IMR-90 (cell line): Measurements from ENCODE around the gene PSMD14. TPM values are rescaled to one million over a fixed set of nuclear protein-coding genes. Genes with fewer than 3 reads are reported as not detected.

Source experiments
- ATAC-seq: fragments of 200-7000 bp; cut with Tn5 transposase; 2 replicates; pipeline ENCODE4 v1.9.1; 2020; ENCODE audit warnings: low read depth, mild to moderate bottlenecking, moderate library complexity
- BruUV-seq: library from RNA; stranded (reverse); fragments of 400-500 nt; replicated peaks from 2 replicates; lab custom pipeline; 2021; lab: Mats Ljungman, UMichigan
- CTCF ChIA-PET: fragments of 300-600 bp; formaldehyde crosslinking; extraction: SDS; loops from one replicate; lab custom pipeline; 2021; ENCODE audit warnings: antibody characterized with exemption; lab: Yijun Ruan, JAX
- POLR2A ChIA-PET: fragments of 300-600 bp; sonication (Branson Sonifier 250); formaldehyde crosslinking; loops from one replicate; lab custom pipeline; 2022; ENCODE audit warnings: antibody characterized with exemption; ENCODE audit not compliant: unreplicated experiment; lab: Charles Lee
- DNase-seq: peaks from one replicate; pipeline ENCODE4 v3.0.0; 2013
- H2AFZ ChIP-seq: replicated peaks from 2 replicates; pipeline ENCODE3; 2013; ENCODE audit warnings: low read length, mild to moderate bottlenecking; ENCODE audit not compliant: poor library complexity
- H2AK5ac ChIP-seq: 2 replicates; pipeline ENCODE4 v1.6.1; 2013; ENCODE audit warnings: low read depth, low read length, inconsistent platforms
- H2AK9ac ChIP-seq: replicated peaks from 2 replicates; pipeline ENCODE3; 2013; ENCODE audit warnings: mild to moderate bottlenecking, low read depth, low read length, moderate library complexity; ENCODE audit not compliant: poor library complexity
- H2BK120ac ChIP-seq: 2 replicates; pipeline ENCODE4 v1.6.1; 2013; ENCODE audit warnings: low read depth, low read length, inconsistent platforms
- H2BK15ac ChIP-seq: 3 replicates; pipeline ENCODE4 v1.6.1; 2013; ENCODE audit warnings: low read depth, low read length, inconsistent platforms
- H2BK20ac ChIP-seq: 2 replicates; pipeline ENCODE4 v1.6.1; 2013; ENCODE audit warnings: low read depth, mild to moderate bottlenecking, inconsistent platforms, low read length, moderate library complexity
- H2BK5ac ChIP-seq: 2 replicates; pipeline ENCODE4 v1.6.1; 2013; ENCODE audit warnings: mild to moderate bottlenecking, low read depth, low read length, inconsistent platforms; ENCODE audit not compliant: poor library complexity, severe bottlenecking
- H3K14ac ChIP-seq: replicated peaks from 2 replicates; pipeline ENCODE4 v1.6.1; 2013; ENCODE audit warnings: low read depth, low read length, inconsistent platforms
- H3K18ac ChIP-seq: 2 replicates; pipeline ENCODE4 v1.6.1; 2013; ENCODE audit warnings: low read depth, low read length, control low read depth
- H3K23ac ChIP-seq: 2 replicates; pipeline ENCODE4 v1.6.1; 2013; ENCODE audit warnings: low read depth, low read length, inconsistent platforms
- H3K27ac ChIP-seq: 2 replicates; pipeline ENCODE4 v1.5.1; 2013; ENCODE audit warnings: mild to moderate bottlenecking, control low read depth, low read length; ENCODE audit not compliant: insufficient read depth
- H3K27me3 ChIP-seq: 2 replicates; pipeline ENCODE4 v1.6.1; 2013; ENCODE audit warnings: low read length; ENCODE audit not compliant: control insufficient read depth, insufficient read depth
- H3K36me3 ChIP-seq: 2 replicates; pipeline ENCODE4 v1.6.1; 2013; ENCODE audit warnings: low read length, mixed read lengths; ENCODE audit not compliant: control insufficient read depth, insufficient read depth
- H3K4ac ChIP-seq: 2 replicates; pipeline ENCODE4 v1.6.1; 2013; ENCODE audit warnings: low read depth, low read length, inconsistent platforms
- H3K4me1 ChIP-seq: 2 replicates; pipeline ENCODE4 v1.6.1; 2013; ENCODE audit warnings: low read length, mixed read lengths; ENCODE audit not compliant: control insufficient read depth, insufficient read depth
- H3K4me2 ChIP-seq: 2 replicates; pipeline ENCODE4 v1.6.1; 2013; ENCODE audit warnings: low read depth, mild to moderate bottlenecking, control low read depth, low read length, moderate library complexity
- H3K4me3 ChIP-seq: 2 replicates; pipeline ENCODE4 v1.5.1; 2013; ENCODE audit warnings: low read depth, mild to moderate bottlenecking, control low read depth, low read length, moderate library complexity; ENCODE audit not compliant: insufficient read depth
- H3K56ac ChIP-seq: 2 replicates; pipeline ENCODE4 v1.6.1; 2013; ENCODE audit warnings: low read length, inconsistent platforms; ENCODE audit not compliant: insufficient read depth; ENCODE audit errors: extremely low read depth
- H3K79me1 ChIP-seq, 2 experiments: 2 replicates each; pipeline ENCODE4 v1.6.1; 2013; ENCODE audit warnings: low read length in 2 of 2, inconsistent platforms in 1 of 2, low read depth in 1 of 2
- H3K9ac ChIP-seq: 2 replicates; pipeline ENCODE4 v1.6.1; 2013; ENCODE audit warnings: low read depth, low read length, control low read depth
- H3K9me1 ChIP-seq: 2 replicates; pipeline ENCODE4 v1.6.1; 2013; ENCODE audit warnings: low read length, inconsistent platforms; ENCODE audit not compliant: insufficient read depth
- H3K9me3 ChIP-seq: 2 replicates; pipeline ENCODE4 v1.6.1; 2013; ENCODE audit warnings: low read length; ENCODE audit not compliant: control insufficient read depth, insufficient read depth
- H4K20me1 ChIP-seq: 2 replicates; pipeline ENCODE4 v1.6.1; 2013; ENCODE audit warnings: low read length, inconsistent platforms; ENCODE audit not compliant: insufficient read depth
- H4K5ac ChIP-seq: 2 replicates; pipeline ENCODE4 v1.6.1; 2013; ENCODE audit warnings: mild to moderate bottlenecking, low read depth, low read length, control low read depth
- H4K8ac ChIP-seq, 2 experiments: 2 replicates each; pipeline ENCODE4 v1.6.1; 2013; ENCODE audit warnings: low read depth in 2 of 2, low read length in 2 of 2, control low read depth in 1 of 2, inconsistent platforms in 1 of 2
- H4K91ac ChIP-seq: 2 replicates; pipeline ENCODE4 v1.6.1; 2013; ENCODE audit warnings: low read depth, low read length, inconsistent platforms; ENCODE audit not compliant: insufficient read depth
- BHLHE40 ChIP-seq: fragments of 150-350 bp; IDR thresholded peaks from 2 replicates; pipeline ENCODE4 v1.6.1; 2016; ENCODE audit warnings: mild to moderate bottlenecking, low read depth, low read length
- CHD1 ChIP-seq: IDR thresholded peaks from 2 replicates; pipeline ENCODE4 v1.6.1; 2012; ENCODE audit warnings: low read depth, low read length, improper control_type of control experiment
- ELK1 ChIP-seq: fragments of 150-350 bp; IDR thresholded peaks from 2 replicates; pipeline ENCODE4 v1.6.1; 2016; ENCODE audit warnings: low read depth, mild to moderate bottlenecking, low read length, moderate library complexity, borderline replicate concordance
- FOS ChIP-seq: fragments of 150-350 bp; IDR thresholded peaks from 2 replicates; pipeline ENCODE4 v1.6.1; 2016; ENCODE audit warnings: low read depth, low read length
- MAFK ChIP-seq: IDR thresholded peaks from 2 replicates; pipeline ENCODE4 v1.6.1; 2012; ENCODE audit warnings: low read depth, low read length, improper control_type of control experiment
- MAZ ChIP-seq: IDR thresholded peaks from 2 replicates; pipeline ENCODE4 v1.6.1; 2012; ENCODE audit warnings: low read depth, mild to moderate bottlenecking, low read length, improper control_type of control experiment, moderate library complexity, borderline replicate concordance
- MXI1 ChIP-seq: IDR thresholded peaks from 2 replicates; pipeline ENCODE4 v1.6.1; 2012; ENCODE audit warnings: low read depth, mild to moderate bottlenecking, low read length, moderate library complexity, borderline replicate concordance
- NFE2L2 ChIP-seq: fragments of 150-350 bp; IDR thresholded peaks from 2 replicates; pipeline ENCODE4 v1.6.1; 2016; ENCODE audit warnings: low read depth, mild to moderate bottlenecking, low read length
- POLR2A ChIP-seq: IDR thresholded peaks from 2 replicates; pipeline ENCODE4 v1.6.1; 2012; ENCODE audit warnings: mild to moderate bottlenecking, low read depth, low read length
- RAD21 ChIP-seq: IDR thresholded peaks from 2 replicates; pipeline ENCODE4 v1.6.1; 2012; ENCODE audit warnings: low read length, improper control_type of control experiment
- RFX5 ChIP-seq: IDR thresholded peaks from 2 replicates; pipeline ENCODE4 v1.8.0; 2012; ENCODE audit warnings: low read depth, mild to moderate bottlenecking, low read length, moderate library complexity
- WGBS, 2 experiments: methylation state at CpG; one replicate each; pipeline versions ENCODE4 v1.1.5 to v1.1.7; 2013; ENCODE audit warnings: missing lambda C conversion rate in 2 of 2; ENCODE audit not compliant: insufficient read length in 1 of 2; ENCODE audit errors: extremely low coverage in 2 of 2; 5-methylcytosine and 5-hydroxymethylcytosine counted together
- dilution Hi-C: fragments of 300-500 bp; cut with HindIII; formaldehyde crosslinking; loops from one replicate; pipeline ENCODE4 v1.14.3; 2018; ENCODE audit warnings: low sequenced_read_pairs; ENCODE audit not compliant: unreplicated experiment
- in situ Hi-C: fragments of 300-500 bp; cut with MboI; formaldehyde crosslinking; loops from 3 replicates; pipeline ENCODE4 v1.14.3; 2019; ENCODE audit warnings: low sequenced_read_pairs, inconsistent platforms, mixed read lengths
- intact Hi-C: fragments of 100-400 bp; cut with micrococcal nuclease; formaldehyde crosslinking; loops from 2 replicates; pipeline ENCODE4 v1.10.0; 2022
- polyA plus RNA-seq, 3 experiments: library from polyadenylated mRNA; depleted of rRNA; stranded (reverse); fragments of >200 nt; gene quantifications; 2 replicates each; pipeline ENCODE4 v1.2.3, GENCODE V29; 2012; ENCODE audit warnings: low replicate concordance in 1 of 3
- total RNA-seq: library from RNA; depleted of rRNA; stranded (reverse); fragments of >200 nt; gene quantifications from 2 replicates; pipeline ENCODE4 v1.2.3, GENCODE V29; 2012
- TF ChIP-seq, protein P1 (sequence below): fragments of 150-350 bp; IDR thresholded peaks from 2 replicates; pipeline ENCODE4 v1.6.1; 2017; ENCODE audit warnings: mild to moderate bottlenecking, antibody characterized with exemption, low read length, low read depth

PSMD14 gene
- total and polyA plus RNA-seq, 2 of the 4 experiments (the other 2 are of a cell fraction) = 59.3 to 110 TPM

GRCh38 chr2:161423421-161424393 is 115.5 kb downstream of the PSMD14 start:
- TF ChIP-seq NFE2L2 (no peak), BHLHE40 (no peak), RFX5 (no peak), MAFK (no peak), FOS (no peak), POLR2A (no peak), MAZ (no peak), ELK1 (no peak), RAD21 (no peak), CHD1 (no peak), MXI1 (no peak)
- TF ChIP-seq, protein P1, sequence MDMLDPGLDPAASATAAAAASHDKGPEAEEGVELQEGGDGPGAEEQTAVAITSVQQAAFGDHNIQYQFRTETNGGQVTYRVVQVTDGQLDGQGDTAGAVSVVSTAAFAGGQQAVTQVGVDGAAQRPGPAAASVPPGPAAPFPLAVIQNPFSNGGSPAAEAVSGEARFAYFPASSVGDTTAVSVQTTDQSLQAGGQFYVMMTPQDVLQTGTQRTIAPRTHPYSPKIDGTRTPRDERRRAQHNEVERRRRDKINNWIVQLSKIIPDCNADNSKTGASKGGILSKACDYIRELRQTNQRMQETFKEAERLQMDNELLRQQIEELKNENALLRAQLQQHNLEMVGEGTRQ = no peak
- no peak overlapping the region for H3K23ac ChIP-seq
- no peak overlapping the region for H3K14ac ChIP-seq
- no peak overlapping the region for H2AK9ac ChIP-seq
- H3K4ac ChIP-seq = no peak overlapping the region
- H3K9me3 ChIP-seq = peaks cover 22% of the 10 kb centered on the region
- H3K18ac ChIP-seq = no peak overlapping the region
- H3K36me3 ChIP-seq = no peaks in the 10 kb centered on the region
- H4K5ac ChIP-seq = no peak overlapping the region
- dilution Hi-C loops (no loop called here), intact Hi-C loops (loop anchor here (10.0 kb wide), 1 partner anchor 701 kb away; no protein-coding TSS in a partner anchor), in situ Hi-C loops (no loop called here)
- no peaks in the 10 kb centered on the region for H3K9me1 ChIP-seq
- H4K8ac ChIP-seq = no peak overlapping the region
- no peak overlapping the region for H2BK20ac ChIP-seq
- BruUV-seq = no TSS peak
- H2BK15ac ChIP-seq = no peak overlapping the region
- CTCF ChIA-PET = interaction anchor here (0.8 kb wide), 1 partner anchor 9 kb away, joined by 3 read pairs; no protein-coding TSS in a partner anchor
- 0 out of 2 replicates have a peak, but pooled peaks cover 4% of the 10 kb centered on the region for H4K20me1 ChIP-seq
- no peak for DNase-seq
- ATAC-seq = peak; percentile 48
- H3K4me1 ChIP-seq = peaks cover 2% of the 10 kb centered on the region; the same call in 1 of the 2 replicates
- no peak overlapping the region for H4K91ac ChIP-seq
- no peak overlapping the region for H3K27ac ChIP-seq
- peaks cover 91% of the 10 kb centered on the region for H3K27me3 ChIP-seq
- H2BK120ac ChIP-seq = no peak overlapping the region
- no peak overlapping the region for H2AK5ac ChIP-seq
- H3K9ac ChIP-seq = no peak overlapping the region
- H3K4me3 ChIP-seq = no peak overlapping the region; the same call in 1 of the 2 replicates
- no peaks in the 10 kb centered on the region for H3K79me1 ChIP-seq
- H2BK5ac ChIP-seq = no peak overlapping the region
- POLR2A ChIA-PET = no interaction called here
- peak overlapping the region; percentile 72 for H2AFZ ChIP-seq
- H3K56ac ChIP-seq = no peak overlapping the region
- H3K4me2 ChIP-seq = peak overlapping the region; percentile 36; the same call in 1 of the 2 replicates
- 5% methylated on average over 77 of the region's 125 CpGs; no CpG with 5 or more reads in 1 of the 2 experiments for WGBS, 2 experiments
